ENCODE results near the gene FGGY.

Gene FGGY

DNA sequence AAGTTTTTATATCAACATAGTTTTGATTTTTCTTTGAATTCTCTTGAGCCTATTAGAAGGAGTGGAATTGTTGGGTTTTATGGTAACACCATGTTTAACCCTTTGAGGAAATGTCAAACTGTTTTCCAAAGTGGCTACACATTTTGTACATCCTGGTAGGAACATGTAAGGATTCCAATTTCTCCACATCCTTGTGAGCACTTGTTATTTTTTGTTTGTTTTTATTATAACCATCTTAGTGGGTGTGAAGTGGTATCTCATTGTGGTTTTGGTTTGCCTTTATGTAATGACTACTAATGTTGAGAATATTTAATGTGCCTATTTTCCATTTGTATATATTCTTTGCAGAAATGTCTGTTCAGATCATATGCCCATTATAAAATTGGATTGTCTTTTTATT is 120.5 kb downstream of the FGGY start:
- H3K27ac ChIP-seq (ENCODE audit: insufficient read depth, low read depth, low read length, poor library complexity, severe bottlenecking): no peak overlapping the region
- no peaks in the 10 kb centered on the region for H3K36me3 ChIP-seq (ENCODE audit: control insufficient read depth, insufficient read depth, low read length)
- no peaks in the 10 kb centered on the region for H3K27me3 ChIP-seq (ENCODE audit: control insufficient read depth, insufficient read depth, low read length, poor library complexity, severe bottlenecking)
- H3K4me3 ChIP-seq (ENCODE audit: insufficient read depth, low read depth, low read length): no peak overlapping the region
- H3K9me3 ChIP-seq (ENCODE audit: control insufficient read depth, low read length): no peaks in the 10 kb centered on the region
- H3K4me1 ChIP-seq (ENCODE audit: control insufficient read depth, insufficient read depth, low read length): no peaks in the 10 kb centered on the region

DNA sequence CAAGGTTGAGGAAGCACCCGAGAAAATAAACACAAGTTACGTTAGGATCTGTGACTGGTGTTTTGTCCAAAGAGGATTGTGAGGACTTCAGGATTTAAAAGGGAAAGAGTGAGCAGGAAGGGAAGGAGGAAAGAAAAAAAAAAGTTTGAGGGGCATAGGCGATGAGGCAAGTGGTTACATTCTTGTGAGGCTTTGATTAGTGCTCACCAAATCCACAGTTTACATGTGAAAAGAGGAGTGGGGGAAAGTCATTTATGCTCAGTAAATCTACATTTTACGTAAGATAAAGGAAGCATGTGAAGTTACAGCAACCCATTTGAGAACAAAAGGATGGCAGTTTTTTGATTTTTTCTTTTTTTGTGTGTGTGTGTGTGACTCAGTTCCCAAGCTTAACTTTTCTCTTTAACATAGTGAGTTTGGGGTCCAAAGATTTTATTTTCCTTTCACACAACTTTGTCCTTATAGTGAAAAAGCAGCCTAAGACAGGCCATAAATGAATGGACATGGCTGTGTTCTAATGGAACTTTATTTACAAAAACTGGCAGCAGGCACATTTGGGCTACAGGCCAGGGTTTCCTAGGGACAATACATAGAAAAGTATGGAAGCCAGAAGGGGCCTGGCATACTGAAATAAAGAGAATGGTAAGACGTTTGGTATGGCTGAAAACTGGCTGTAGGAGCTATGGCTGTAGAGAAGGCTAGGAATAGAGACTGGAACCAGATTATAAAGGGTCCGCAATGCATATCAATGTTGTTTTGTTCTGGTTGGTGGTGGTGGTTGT is 121.7 kb downstream of the FGGY start:
- Histone ChIP-seq H3K27me3 (ENCODE audit: control insufficient read depth, insufficient read depth, low read length, poor library complexity, severe bottlenecking) (no peaks in the 10 kb centered on the region), H3K9me3 (ENCODE audit: control insufficient read depth, low read length) (no peaks in the 10 kb centered on the region), H3K36me3 (ENCODE audit: control insufficient read depth, insufficient read depth, low read length) (no peaks in the 10 kb centered on the region), H3K4me1 (ENCODE audit: control insufficient read depth, insufficient read depth, low read length) (no peaks in the 10 kb centered on the region), H3K27ac (ENCODE audit: insufficient read depth, low read depth, low read length, poor library complexity, severe bottlenecking) (no peak overlapping the region), H3K4me3 (ENCODE audit: insufficient read depth, low read depth, low read length) (no peak overlapping the region)
- WGBS, 2 experiments: 79 to 81% methylated on average over 6 of the region's 6 CpGs

DNA sequence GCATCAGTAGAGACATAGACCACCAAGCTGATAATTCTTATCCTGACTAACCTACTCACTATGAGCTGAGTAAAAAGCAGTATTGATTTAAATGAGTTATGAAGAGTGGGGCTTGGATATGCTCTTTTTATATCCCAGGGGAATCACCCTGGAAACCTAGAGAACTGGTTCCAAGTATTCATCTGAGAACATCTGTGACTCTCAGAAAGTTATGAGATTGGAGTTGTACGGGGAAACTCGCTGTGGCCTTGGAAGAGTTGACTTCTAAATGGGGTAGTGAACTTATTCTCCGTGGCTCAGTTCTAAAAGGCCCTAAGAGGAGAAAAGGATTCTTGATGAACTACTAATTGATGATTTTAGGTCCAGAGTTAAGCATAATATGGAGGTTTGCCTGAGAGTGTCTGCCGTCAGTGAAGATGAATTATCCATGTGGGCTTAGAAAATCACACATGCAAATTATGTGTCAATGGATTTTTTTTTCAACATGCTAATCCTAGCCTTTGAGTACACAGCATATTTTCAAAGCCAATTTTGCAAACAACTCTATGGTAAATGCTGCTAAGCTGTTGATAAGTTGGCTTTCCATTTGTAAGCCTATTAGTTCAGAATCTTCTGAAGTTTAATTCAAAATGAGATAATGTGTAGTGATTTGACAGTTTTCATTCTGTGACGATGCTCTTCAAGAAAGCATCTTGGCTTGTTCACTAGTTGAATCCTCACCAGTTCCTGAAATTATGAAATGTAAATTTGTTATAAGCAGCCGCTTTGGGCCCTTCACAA is 122.7 kb downstream of the FGGY start:
- H3K27ac ChIP-seq (ENCODE audit: insufficient read depth, low read depth, low read length, poor library complexity, severe bottlenecking): no peak overlapping the region
- no peaks in the 10 kb centered on the region for H3K9me3 ChIP-seq (ENCODE audit: control insufficient read depth, low read length)
- H3K36me3 ChIP-seq (ENCODE audit: control insufficient read depth, insufficient read depth, low read length): no peaks in the 10 kb centered on the region
- H3K4me1 ChIP-seq (ENCODE audit: control insufficient read depth, insufficient read depth, low read length): no peaks in the 10 kb centered on the region
- no peak overlapping the region for H3K4me3 ChIP-seq (ENCODE audit: insufficient read depth, low read depth, low read length)
- 95 to 97% methylated on average over 6 of the region's 6 CpGs for WGBS, 2 experiments
- H3K27me3 ChIP-seq (ENCODE audit: control insufficient read depth, insufficient read depth, low read length, poor library complexity, severe bottlenecking): no peaks in the 10 kb centered on the region

DNA sequence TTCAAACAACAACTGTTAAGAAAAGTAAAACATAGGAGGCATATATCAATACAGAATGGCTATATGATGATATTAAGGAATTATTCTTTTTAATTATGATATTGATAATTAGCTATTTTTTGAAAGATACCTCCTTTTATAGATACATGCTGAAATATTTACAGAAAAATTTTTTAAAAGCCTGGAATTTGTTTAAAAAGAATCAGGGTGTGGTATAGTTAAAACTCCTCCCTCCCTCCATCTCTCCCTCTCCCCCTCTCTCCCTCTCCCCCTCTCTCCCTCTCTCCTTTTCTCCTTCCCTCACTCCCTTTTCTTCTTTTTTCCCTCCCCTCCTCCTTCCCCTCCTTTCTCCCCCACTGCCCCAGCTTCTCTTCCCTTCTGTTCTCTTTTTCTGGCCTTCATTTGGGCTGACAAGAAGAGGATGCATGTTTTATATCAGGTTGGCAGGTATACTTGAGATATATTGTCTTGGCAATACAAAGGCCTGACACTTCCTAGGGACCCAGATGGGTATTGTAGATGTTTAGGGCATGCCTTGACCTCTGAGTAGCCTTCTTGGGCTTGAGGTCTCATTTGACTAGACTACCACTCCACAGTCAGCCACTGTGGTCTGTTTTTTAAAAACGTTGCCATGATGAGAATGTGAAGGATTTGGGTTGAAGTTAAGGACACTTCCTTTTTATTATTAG is 124.5 kb downstream of the FGGY start:
- no peak overlapping the region for H3K27ac ChIP-seq (ENCODE audit: insufficient read depth, low read depth, low read length, poor library complexity, severe bottlenecking)
- no peak overlapping the region for H3K4me3 ChIP-seq (ENCODE audit: insufficient read depth, low read depth, low read length)
- WGBS, 2 experiments: 73 to 80% methylated on average over 1 of the region's 1 CpG
- H3K4me1 ChIP-seq (ENCODE audit: control insufficient read depth, insufficient read depth, low read length): no peaks in the 10 kb centered on the region
- no peaks in the 10 kb centered on the region for H3K9me3 ChIP-seq (ENCODE audit: control insufficient read depth, low read length)
- H3K27me3 ChIP-seq (ENCODE audit: control insufficient read depth, insufficient read depth, low read length, poor library complexity, severe bottlenecking): no peaks in the 10 kb centered on the region
- no peaks in the 10 kb centered on the region for H3K36me3 ChIP-seq (ENCODE audit: control insufficient read depth, insufficient read depth, low read length)

DNA sequence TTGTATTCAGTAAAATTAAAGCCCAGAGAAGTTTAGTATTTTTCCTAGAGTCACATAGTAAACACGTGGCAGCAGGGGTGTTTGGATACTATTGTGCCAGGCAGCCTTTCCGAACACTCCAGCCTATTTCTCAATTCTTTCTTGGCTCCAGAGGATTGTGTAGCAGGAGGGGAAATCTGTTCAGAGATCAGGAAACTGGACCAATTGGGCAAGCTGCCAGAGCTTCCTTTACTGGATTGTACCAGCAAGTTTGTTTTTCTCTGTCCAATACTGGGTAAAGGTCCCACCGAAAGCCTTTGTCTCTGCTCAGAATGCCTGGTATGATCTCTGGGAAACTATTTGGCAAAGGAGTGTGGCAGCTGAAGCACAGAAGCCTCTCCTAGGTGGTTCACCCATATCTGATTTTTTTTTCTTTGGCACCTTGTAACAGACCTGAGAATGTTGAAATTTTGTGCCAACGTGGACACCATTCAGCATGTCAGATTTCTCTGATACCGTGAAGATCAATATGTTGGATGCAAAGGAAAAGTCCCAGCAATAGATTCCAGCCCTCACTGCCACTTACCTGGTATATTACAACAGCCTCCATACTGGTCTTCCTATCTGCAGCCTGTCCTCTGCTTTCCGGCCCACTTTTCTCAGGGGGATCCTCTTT is 126.2 kb downstream of the FGGY start:
- 94% methylated on average over 6 of the region's 6 CpGs for WGBS, 2 experiments
- no peaks in the 10 kb centered on the region for H3K4me1 ChIP-seq (ENCODE audit: control insufficient read depth, insufficient read depth, low read length)
- no peaks in the 10 kb centered on the region for H3K9me3 ChIP-seq (ENCODE audit: control insufficient read depth, low read length)
- H3K4me3 ChIP-seq (ENCODE audit: insufficient read depth, low read depth, low read length): no peak overlapping the region
- H3K27ac ChIP-seq (ENCODE audit: insufficient read depth, low read depth, low read length, poor library complexity, severe bottlenecking): no peak overlapping the region
- H3K36me3 ChIP-seq (ENCODE audit: control insufficient read depth, insufficient read depth, low read length): no peaks in the 10 kb centered on the region
- H3K27me3 ChIP-seq (ENCODE audit: control insufficient read depth, insufficient read depth, low read length, poor library complexity, severe bottlenecking): no peaks in the 10 kb centered on the region

DNA sequence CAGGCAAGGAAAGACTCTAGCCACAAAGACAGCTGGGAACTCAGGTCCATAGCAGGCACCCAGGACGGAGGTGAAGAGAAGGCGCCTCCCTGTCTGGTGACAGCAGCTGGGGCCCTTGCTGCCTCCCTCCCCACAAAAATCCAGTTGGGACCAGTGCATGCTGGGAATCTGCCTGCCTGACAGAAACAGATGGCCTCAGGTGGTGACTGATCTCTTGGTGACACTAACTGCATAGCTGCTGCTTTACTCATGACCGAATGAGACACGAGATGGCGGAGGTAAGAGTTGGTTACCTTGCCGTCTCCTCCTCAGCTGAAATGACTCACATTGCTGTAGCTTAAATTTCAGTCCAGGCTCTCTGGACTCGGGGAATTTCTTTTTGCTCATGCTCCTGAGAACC is 130.3 kb downstream of the FGGY start:
- WGBS, 2 experiments: 95% methylated on average over 7 of the region's 7 CpGs
- H3K36me3 ChIP-seq (ENCODE audit: control insufficient read depth, insufficient read depth, low read length): no peaks in the 10 kb centered on the region
- no peaks in the 10 kb centered on the region for H3K27me3 ChIP-seq (ENCODE audit: control insufficient read depth, insufficient read depth, low read length, poor library complexity, severe bottlenecking)
- no peaks in the 10 kb centered on the region for H3K9me3 ChIP-seq (ENCODE audit: control insufficient read depth, low read length)
- no peak overlapping the region for H3K4me3 ChIP-seq (ENCODE audit: insufficient read depth, low read depth, low read length)
- H3K4me1 ChIP-seq (ENCODE audit: control insufficient read depth, insufficient read depth, low read length): no peaks in the 10 kb centered on the region
- no peak overlapping the region for H3K27ac ChIP-seq (ENCODE audit: insufficient read depth, low read depth, low read length, poor library complexity, severe bottlenecking)

DNA sequence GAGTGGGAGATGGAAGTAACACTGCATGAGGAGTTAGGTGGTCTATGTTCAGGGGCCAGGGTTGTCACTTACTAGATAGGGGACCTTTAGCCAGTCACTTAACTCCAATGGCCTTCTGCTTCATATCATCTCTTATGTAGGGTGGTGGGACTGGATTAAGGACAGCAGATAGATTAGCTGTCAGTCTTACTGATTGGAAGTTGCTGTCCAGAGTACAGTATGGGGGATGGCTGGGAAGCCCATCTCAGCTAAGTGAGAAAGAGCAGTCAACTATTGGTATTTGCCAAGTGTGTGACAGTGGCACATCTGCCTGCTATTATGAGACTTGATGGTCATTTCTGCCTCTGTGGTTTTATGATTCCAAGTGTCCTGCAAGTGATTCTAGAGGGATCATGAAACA is 130.9 kb downstream of the FGGY start:
- H3K27ac ChIP-seq (ENCODE audit: insufficient read depth, low read depth, low read length, poor library complexity, severe bottlenecking): no peak overlapping the region
- no peak overlapping the region for H3K4me3 ChIP-seq (ENCODE audit: insufficient read depth, low read depth, low read length)
- no peaks in the 10 kb centered on the region for H3K36me3 ChIP-seq (ENCODE audit: control insufficient read depth, insufficient read depth, low read length)
- no peaks in the 10 kb centered on the region for H3K4me1 ChIP-seq (ENCODE audit: control insufficient read depth, insufficient read depth, low read length)
- H3K27me3 ChIP-seq (ENCODE audit: control insufficient read depth, insufficient read depth, low read length, poor library complexity, severe bottlenecking): no peaks in the 10 kb centered on the region
- H3K9me3 ChIP-seq (ENCODE audit: control insufficient read depth, low read length): no peaks in the 10 kb centered on the region

DNA sequence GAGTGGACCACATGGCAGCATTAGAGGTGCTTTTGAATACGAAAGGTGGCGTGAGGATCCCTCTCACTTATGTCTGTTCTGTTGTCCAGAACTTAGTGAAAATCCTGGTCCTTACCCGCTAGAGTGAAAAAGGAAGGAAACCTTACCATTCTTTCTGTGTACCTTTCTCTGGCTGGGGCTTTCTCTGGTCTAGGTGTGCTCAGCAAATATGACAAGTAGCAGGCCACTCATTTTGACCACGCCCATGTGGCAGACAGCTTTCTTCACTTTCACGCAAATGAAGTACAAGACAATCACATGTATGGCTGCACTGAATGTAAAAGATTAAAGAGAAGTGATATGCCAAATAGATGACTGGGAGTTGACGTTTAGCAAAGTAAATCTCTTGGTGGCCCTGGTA is 131.9 kb downstream of the FGGY start:
- H3K27me3 ChIP-seq (ENCODE audit: control insufficient read depth, insufficient read depth, low read length, poor library complexity, severe bottlenecking): no peaks in the 10 kb centered on the region
- 94 to 95% methylated on average over 6 of the region's 6 CpGs for WGBS, 2 experiments
- H3K9me3 ChIP-seq (ENCODE audit: control insufficient read depth, low read length): no peaks in the 10 kb centered on the region
- H3K4me1 ChIP-seq (ENCODE audit: control insufficient read depth, insufficient read depth, low read length): no peaks in the 10 kb centered on the region
- no peak overlapping the region for H3K4me3 ChIP-seq (ENCODE audit: insufficient read depth, low read depth, low read length)
- H3K36me3 ChIP-seq (ENCODE audit: control insufficient read depth, insufficient read depth, low read length): no peaks in the 10 kb centered on the region
- H3K27ac ChIP-seq (ENCODE audit: insufficient read depth, low read depth, low read length, poor library complexity, severe bottlenecking): no peak overlapping the region

DNA sequence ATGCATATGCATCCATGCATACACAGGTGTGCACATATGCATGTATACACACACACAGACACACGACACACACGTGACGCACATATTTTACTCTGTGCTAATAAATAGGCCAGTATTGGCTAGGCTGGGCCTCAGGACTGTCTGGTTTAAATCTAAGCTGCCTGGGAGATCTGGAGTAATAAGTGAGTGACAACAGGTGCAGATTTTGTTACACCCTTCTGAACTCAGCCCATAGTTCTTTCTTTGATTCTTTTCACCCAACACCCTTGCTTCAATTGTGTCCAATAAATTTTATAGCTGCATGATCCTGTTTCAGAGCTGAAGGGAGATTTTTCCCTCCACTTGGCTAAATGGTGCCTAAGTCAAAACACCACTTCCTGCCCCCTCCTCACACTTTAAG is 132.8 kb downstream of the FGGY start:
- WGBS, 2 experiments: 94 to 99% methylated on average over 3 of the region's 3 CpGs
- no peaks in the 10 kb centered on the region for H3K27me3 ChIP-seq (ENCODE audit: control insufficient read depth, insufficient read depth, low read length, poor library complexity, severe bottlenecking)
- H3K4me3 ChIP-seq (ENCODE audit: insufficient read depth, low read depth, low read length): no peak overlapping the region
- no peaks in the 10 kb centered on the region for H3K36me3 ChIP-seq (ENCODE audit: control insufficient read depth, insufficient read depth, low read length)
- H3K9me3 ChIP-seq (ENCODE audit: control insufficient read depth, low read length): no peaks in the 10 kb centered on the region
- H3K27ac ChIP-seq (ENCODE audit: insufficient read depth, low read depth, low read length, poor library complexity, severe bottlenecking): no peak overlapping the region
- no peaks in the 10 kb centered on the region for H3K4me1 ChIP-seq (ENCODE audit: control insufficient read depth, insufficient read depth, low read length)

All from ectodermal cell (in vitro differentiated cells).